Measurements from ENCODE around the gene ZNF521.

The ZNF521 gene

GRCh38 chr18:25334588-25334987, 17.4 kb downstream of the ZNF521 start:
- no peak for TF ChIP-seq CTCF (IDR thresholded peaks at IDR 0.05)

GRCh38 chr18:25332002-25332401, 20.0 kb downstream of the ZNF521 start:
- no peak for TF ChIP-seq CTCF (IDR thresholded peaks at IDR 0.05)

- TF ChIP-seq CTCF (IDR thresholded peaks at IDR 0.05), result no peak
Measured at GRCh38 chr18:25329783-25330182, 22.2 kb downstream of the ZNF521 start.

- no peak for TF ChIP-seq CTCF (IDR thresholded peaks at IDR 0.05)
Measured at GRCh38 chr18:25327584-25327983, 24.4 kb downstream of the ZNF521 start.

GRCh38 chr18:25326361-25326952, 25.5 kb downstream of the ZNF521 start:
- no peak for TF ChIP-seq CTCF (IDR thresholded peaks at IDR 0.05)

GRCh38 chr18:25322806-25323205, 29.2 kb downstream of the ZNF521 start:
- no peak for TF ChIP-seq CTCF (IDR thresholded peaks at IDR 0.05)

- TF ChIP-seq CTCF (IDR thresholded peaks at IDR 0.05), result no peak
Measured at GRCh38 chr18:25316381-25317018, 35.5 kb downstream of the ZNF521 start.

GRCh38 chr18:25314838-25315190, 37.2 kb downstream of the ZNF521 start:
- TF ChIP-seq CTCF (IDR thresholded peaks at IDR 0.05), result no peak
